Activated CD4-positive, alpha-beta T cell treated with anti-CD3 and anti-CD28 coated beads, Interleukin-2, amount 10 ng/mL, durations not matched to agents 7 days and 5 days (primary cell): ENCODE data around the gene SACS. TPM values are rescaled to one million over a fixed set of nuclear protein-coding genes. Genes with fewer than 3 reads are reported as not detected.

Experiments
- CTCF ChIA-PET: fragments of 350-600 bp; sonication (Branson Sonifier 250); formaldehyde crosslinking; loops from one replicate; lab custom pipeline; 2021; ENCODE audit warnings: antibody characterized with exemption; lab: Charles Lee
- POLR2A ChIA-PET: fragments of 350-600 bp; sonication (Branson Sonifier 250); formaldehyde crosslinking; loops from one replicate; lab custom pipeline; 2021; ENCODE audit warnings: antibody characterized with exemption; lab: Charles Lee
- DNase-seq: peaks from one replicate; pipeline ENCODE4 v3.0.0-alpha.2; 2020
- H3K27ac Mint-ChIP-seq: one replicate; pipeline ENCODE4 v1.8.0; 2021; ENCODE audit warnings: mild to moderate bottlenecking, moderate library complexity, mixed read lengths
- H3K27me3 Mint-ChIP-seq: one replicate; pipeline ENCODE4 v1.8.0; 2021; ENCODE audit warnings: mixed read lengths
- H3K36me3 Mint-ChIP-seq: one replicate; pipeline ENCODE4 v1.8.0; 2021; ENCODE audit warnings: low read depth, mixed read lengths
- H3K4me1 Mint-ChIP-seq: one replicate; pipeline ENCODE4 v1.8.0; 2021; ENCODE audit warnings: mixed read lengths
- H3K4me3 Mint-ChIP-seq: one replicate; pipeline ENCODE4 v1.8.0; 2021; ENCODE audit warnings: mild to moderate bottlenecking, moderate library complexity, mixed read lengths
- H3K9me3 Mint-ChIP-seq: one replicate; pipeline ENCODE4 v1.8.0; 2021; ENCODE audit warnings: mixed read lengths
- total RNA-seq, 2 experiments: library from RNA; stranded (reverse); gene quantifications; one replicate each; pipeline ENCODE4 v1.2.3, GENCODE V29; 2021

Gene SACS
- total RNA-seq, 2 experiments from 2014 or later: 24.4 to 25.3 TPM

DNA sequence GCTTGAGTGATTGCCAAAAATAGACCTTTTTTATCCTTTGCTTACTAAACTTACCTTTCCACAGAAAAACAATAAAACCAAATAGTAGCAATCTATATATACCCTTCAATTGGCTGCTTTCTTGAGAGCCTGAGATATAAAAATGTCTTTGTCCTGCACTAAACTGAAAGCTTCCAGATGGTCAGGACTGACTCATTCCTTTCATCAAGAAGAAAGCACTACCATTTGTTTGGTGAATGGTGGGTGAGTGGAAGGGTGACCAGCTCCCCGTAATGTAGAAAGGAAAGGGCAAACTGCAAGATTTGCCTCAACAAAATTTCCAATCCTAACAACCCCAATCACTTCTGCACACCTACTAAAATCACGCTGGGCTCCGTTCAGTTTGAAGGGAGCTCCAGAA lies 67.8 kb downstream of the SACS start:
- H3K36me3 Mint-ChIP-seq: peaks cover 68% of the 10 kb centered on the region
- no peak for DNase-seq
- no peaks in the 10 kb centered on the region for H3K9me3 Mint-ChIP-seq
- ChIA-PET POLR2A (no interaction called here), CTCF (interaction anchor here (1.1 kb wide), 1 partner anchor 10 kb away, joined by 3 read pairs; no protein-coding TSS in a partner anchor)
- H3K27me3 Mint-ChIP-seq: no peaks in the 10 kb centered on the region
- H3K27ac Mint-ChIP-seq: no peak overlapping the region
- H3K4me1 Mint-ChIP-seq: no peaks in the 10 kb centered on the region
- H3K4me3 Mint-ChIP-seq: no peak overlapping the region

DNA sequence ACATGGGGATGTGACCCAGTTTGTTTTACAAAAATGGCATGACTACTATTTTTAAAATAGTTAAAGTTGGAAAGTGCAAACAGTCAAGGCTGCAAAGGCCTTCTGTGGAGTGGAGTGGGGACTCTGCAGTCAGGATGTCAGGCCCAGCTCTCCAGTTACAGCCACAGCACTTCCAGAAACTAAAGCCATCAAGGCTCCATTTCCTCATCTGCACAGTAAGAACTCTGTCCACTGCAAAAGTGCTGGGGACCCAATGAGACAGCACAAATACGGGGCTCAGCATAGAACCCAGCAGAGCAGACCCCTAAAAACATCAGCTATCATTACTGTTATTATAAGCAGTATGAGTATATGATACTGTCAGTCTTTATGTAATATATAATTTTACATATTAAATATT lies 73.6 kb downstream of the SACS start:
- H3K4me1 Mint-ChIP-seq: no peaks in the 10 kb centered on the region
- no peaks in the 10 kb centered on the region for H3K9me3 Mint-ChIP-seq
- peaks cover 55% of the 10 kb centered on the region for H3K36me3 Mint-ChIP-seq
- ChIA-PET CTCF (interaction anchor here (1.0 kb wide), 1 partner anchor 14 kb away, joined by 4 read pairs; no protein-coding TSS in a partner anchor), POLR2A (no interaction called here)
- H3K27me3 Mint-ChIP-seq: no peaks in the 10 kb centered on the region
- H3K27ac Mint-ChIP-seq: no peak overlapping the region
- H3K4me3 Mint-ChIP-seq: no peak overlapping the region
- no peak for DNase-seq

DNA sequence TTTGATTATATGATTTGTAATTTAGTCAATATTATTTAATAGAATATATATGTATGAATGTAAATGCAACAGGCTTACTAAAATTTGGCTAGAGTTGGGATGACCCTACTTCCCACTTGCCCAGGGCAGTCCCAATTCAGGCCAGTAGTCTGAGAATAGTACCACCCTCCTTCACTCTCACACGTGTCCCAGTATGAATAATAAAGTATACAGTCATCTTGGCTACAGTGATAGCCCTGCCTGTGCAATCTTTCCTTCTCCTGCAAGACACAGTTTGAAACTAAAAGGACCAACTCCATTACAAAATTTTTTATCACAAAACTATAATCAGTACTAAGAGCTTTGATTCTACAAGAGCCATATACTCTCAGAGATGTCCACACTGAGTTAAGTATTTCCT lies 76.2 kb downstream of the SACS start:
- POLR2A ChIA-PET: no interaction called here
- H3K4me1 Mint-ChIP-seq: no peaks in the 10 kb centered on the region

DNA sequence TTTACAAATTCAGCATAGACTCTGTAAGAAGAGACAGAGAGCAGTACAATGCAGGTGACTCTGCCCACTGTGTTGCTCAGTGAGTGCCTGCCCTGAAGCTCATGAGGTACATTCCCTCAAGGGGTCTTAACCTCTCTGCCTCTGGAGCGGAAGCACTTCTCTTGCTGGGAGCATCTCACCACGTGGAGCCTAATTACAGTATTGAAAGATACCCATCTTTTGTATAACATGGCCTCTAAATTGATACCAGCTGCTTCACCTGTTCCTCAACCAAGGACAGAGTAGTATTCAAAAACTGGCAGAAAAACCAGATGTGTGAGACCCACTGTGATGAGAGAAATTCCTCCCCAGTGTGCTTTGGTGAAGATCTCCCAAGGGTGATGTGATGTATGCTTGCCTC lies 77.1 kb downstream of the SACS start:
- ChIA-PET POLR2A (no interaction called here), CTCF (no interaction called here)
- Mint-ChIP-seq H3K27ac (no peak overlapping the region), H3K4me3 (no peak overlapping the region), H3K27me3 (no peaks in the 10 kb centered on the region), H3K4me1 (no peaks in the 10 kb centered on the region), H3K36me3 (peaks cover 61% of the 10 kb centered on the region), H3K9me3 (no peaks in the 10 kb centered on the region)
- DNase-seq: no peak

More for the DNA sequence above, 76.2 kb downstream of the SACS start:
- Mint-ChIP-seq H3K9me3 (no peaks in the 10 kb centered on the region), H3K36me3 (peaks cover 57% of the 10 kb centered on the region), H3K27ac (no peak overlapping the region), H3K27me3 (no peaks in the 10 kb centered on the region), H3K4me3 (no peak overlapping the region)
- CTCF ChIA-PET: no interaction called here
- no peak for DNase-seq

DNA sequence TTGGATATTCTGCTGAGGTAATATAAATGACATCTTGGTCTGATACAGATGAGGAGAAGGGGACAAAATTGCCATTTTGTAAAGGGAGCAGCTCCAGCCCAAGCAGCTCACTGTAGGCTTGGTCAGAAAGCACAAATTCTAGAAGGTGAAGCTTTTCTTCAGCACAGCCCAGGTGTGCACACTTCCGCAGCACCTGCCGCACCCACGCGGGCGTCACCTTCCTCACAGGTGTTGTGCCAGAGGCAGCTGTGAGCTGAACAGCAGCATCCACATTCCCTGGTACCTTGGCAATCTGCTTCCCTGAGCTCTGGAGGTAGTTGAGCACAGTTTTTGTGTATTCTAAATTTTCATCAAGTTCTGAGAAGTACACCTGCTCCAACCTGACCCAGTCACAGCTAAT lies 79.0 kb downstream of the SACS start:
- no peak for DNase-seq
- Mint-ChIP-seq H3K27ac (no peak overlapping the region), H3K27me3 (no peaks in the 10 kb centered on the region), H3K4me3 (no peak overlapping the region), H3K9me3 (no peaks in the 10 kb centered on the region), H3K36me3 (peaks cover 68% of the 10 kb centered on the region), H3K4me1 (no peaks in the 10 kb centered on the region)
- CTCF ChIA-PET: no interaction called here
- POLR2A ChIA-PET: no interaction called here

DNA sequence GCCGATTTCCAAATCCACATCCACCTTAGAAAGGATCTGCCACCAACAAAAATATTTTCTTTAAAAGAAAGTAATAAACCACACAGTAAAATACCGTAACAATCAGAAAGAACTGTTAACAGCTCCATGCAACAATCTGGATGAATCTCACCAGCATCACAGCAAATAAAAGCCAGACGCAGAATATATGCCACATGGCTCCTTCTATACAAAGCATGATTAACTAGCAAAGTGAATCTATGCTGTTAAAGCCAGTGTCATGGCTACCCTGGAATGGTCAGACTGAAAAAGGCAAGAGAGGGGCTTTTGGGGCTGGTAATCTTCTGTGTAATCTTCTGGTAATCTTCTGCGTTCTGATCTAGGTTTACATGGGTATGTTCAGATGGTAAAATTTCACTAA lies 81.3 kb downstream of the SACS start:
- Mint-ChIP-seq H3K27ac (no peak overlapping the region), H3K9me3 (no peaks in the 10 kb centered on the region), H3K4me3 (no peak overlapping the region), H3K4me1 (no peaks in the 10 kb centered on the region), H3K36me3 (peaks cover 80% of the 10 kb centered on the region), H3K27me3 (no peaks in the 10 kb centered on the region)
- ChIA-PET POLR2A (no interaction called here), CTCF (no interaction called here)
- no peak for DNase-seq

DNA sequence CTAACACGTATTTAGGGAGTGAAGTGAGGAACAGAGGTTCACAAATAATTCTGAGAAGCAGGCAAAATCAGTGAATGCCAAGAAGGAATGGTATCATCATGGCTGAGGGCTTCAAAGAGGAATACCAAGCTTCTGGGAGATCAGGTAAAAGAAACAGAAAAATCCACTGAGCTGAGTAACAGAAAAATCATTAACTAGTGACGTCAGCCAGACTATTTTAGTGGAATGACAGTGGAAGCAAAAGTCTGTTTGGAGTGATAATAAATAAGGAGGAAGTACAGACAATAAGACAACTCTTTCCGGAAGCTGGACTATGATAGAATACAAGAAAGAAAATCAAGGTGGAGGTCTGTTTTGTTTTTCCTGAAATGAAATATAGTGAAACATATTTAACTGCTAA lies 83.5 kb downstream of the SACS start:
- H3K4me1 Mint-ChIP-seq: peaks cover 4% of the 10 kb centered on the region
- H3K4me3 Mint-ChIP-seq: no peak overlapping the region
- CTCF ChIA-PET: interaction anchor here (1.4 kb wide), 1 partner anchor 20 kb away, joined by 4 read pairs; no protein-coding TSS in a partner anchor
- DNase-seq: no peak
- H3K27ac Mint-ChIP-seq: no peak overlapping the region
- no peaks in the 10 kb centered on the region for H3K9me3 Mint-ChIP-seq
- POLR2A ChIA-PET: no interaction called here
- peaks cover 82% of the 10 kb centered on the region for H3K36me3 Mint-ChIP-seq
- no peaks in the 10 kb centered on the region for H3K27me3 Mint-ChIP-seq

DNA sequence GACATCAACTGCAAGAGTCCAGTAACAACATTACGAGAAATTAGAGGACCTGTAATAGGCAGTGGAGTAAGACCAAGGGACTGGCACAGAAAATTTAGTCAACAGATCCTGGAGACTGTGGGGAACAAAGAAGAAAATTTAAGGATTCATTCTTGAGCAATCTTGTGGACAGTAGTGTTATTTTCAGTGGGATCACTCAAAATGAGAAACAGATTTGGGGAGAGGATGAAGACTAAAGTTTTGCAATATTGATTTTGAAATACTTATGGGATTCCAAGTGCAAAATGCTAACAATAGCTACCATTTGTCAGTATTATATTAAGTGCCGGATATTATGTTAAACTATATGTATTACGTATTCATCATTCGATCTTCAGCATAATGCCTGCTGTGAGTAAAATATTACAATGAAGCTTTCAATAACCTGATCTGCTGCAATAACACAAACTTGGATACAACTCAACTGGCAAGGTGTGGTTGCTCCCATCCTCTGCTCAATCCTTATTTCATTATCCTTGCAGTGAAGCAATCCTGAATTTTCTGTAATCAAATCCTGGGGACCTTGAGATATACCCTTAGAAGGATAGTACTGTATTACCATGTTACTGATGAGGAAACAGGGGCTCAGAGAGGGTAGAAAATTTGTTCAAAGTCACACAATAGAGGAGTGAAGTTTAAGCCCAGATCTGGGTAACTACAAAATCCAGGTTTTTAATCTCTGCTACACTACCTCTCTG lies 84.2 kb downstream of the SACS start:
- Mint-ChIP-seq H3K4me1 (peaks cover 4% of the 10 kb centered on the region), H3K4me3 (no peak overlapping the region), H3K27me3 (no peaks in the 10 kb centered on the region), H3K27ac (no peak overlapping the region), H3K9me3 (no peaks in the 10 kb centered on the region), H3K36me3 (peaks cover 80% of the 10 kb centered on the region)
- DNase-seq: no peak
- POLR2A ChIA-PET: no interaction called here
- CTCF ChIA-PET: interaction anchor here (1.4 to 1.8 kb wide), 2 partner anchors 11 to 19 kb away, joined by 3 to 4 read pairs; no protein-coding TSS in a partner anchor

DNA sequence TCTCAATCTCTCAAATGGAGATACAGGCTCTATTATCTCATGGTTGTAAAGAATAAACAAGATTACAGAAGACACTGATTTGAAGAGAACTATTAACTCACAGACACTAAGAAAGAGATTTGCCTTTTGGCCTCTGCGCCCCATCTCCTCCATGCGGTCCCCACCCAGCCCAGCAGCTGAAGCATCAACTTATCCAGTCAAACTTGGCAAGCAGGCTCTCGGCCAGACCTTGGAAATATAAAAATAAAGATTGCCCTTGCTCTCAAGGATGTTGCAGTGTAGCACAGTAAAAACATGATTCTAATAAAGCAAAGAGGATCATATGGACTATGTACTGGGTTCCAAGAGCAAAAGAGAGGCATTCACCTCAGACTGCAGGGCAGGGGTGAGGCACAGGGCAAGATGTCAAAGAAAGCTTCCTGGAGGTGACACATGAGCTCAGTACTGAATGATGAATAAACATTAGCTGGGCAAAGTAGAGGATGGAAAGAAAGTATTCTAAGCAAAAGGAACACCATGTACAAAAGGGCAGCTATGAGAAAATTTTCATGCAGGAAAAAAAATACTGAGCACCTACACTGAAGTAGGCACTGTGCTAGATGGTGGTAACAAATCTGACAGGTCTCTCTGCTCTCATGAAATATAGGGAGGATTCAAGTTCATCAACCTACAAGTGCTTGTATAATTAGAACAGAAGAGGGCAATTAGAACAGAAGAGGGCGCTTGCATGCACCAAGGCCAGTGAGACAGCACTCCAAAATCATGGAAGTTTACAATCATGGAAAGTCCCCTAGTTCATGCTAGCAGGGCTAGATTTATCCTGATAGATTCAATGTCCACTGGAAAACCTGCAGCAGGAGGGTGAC lies 85.0 kb downstream of the SACS start:
- H3K9me3 Mint-ChIP-seq: peaks cover 2% of the 10 kb centered on the region
- DNase-seq: no peak
- ChIA-PET POLR2A (no interaction called here), CTCF (interaction anchor here (1.8 kb wide), 1 partner anchor 10 kb away, joined by 3 read pairs; no protein-coding TSS in a partner anchor)
- H3K4me3 Mint-ChIP-seq: no peak overlapping the region
- H3K27me3 Mint-ChIP-seq: no peaks in the 10 kb centered on the region
- no peak overlapping the region for H3K27ac Mint-ChIP-seq
- H3K4me1 Mint-ChIP-seq: peaks cover 4% of the 10 kb centered on the region
- H3K36me3 Mint-ChIP-seq: peaks cover 83% of the 10 kb centered on the region

DNA sequence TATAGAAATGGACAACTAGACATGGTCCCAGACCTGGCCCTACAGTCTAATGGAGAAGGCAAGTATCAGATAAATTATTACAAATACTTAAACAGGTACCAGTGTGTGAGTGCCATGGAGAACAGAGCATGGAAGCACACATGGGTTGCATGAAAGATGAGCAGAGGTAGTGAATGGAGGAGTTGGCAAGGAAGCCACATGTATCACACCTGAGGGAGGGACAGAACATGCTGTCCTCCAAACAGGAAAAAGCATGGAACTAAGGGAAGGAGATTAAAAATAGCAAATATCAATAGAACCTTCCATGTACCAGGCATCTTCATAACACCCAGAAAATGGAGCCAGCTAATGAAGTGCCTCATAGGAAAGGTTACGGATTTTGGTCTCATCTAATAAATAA lies 85.9 kb downstream of the SACS start:
- no peak for DNase-seq
- Mint-ChIP-seq H3K27me3 (no peaks in the 10 kb centered on the region), H3K4me3 (no peak overlapping the region), H3K9me3 (peaks cover 2% of the 10 kb centered on the region), H3K4me1 (peaks cover 4% of the 10 kb centered on the region), H3K27ac (no peak overlapping the region), H3K36me3 (peaks cover 81% of the 10 kb centered on the region)
- ChIA-PET POLR2A (no interaction called here), CTCF (interaction anchor here (1.8 kb wide), 1 partner anchor 9 kb away, joined by 3 read pairs; no protein-coding TSS in a partner anchor)

DNA sequence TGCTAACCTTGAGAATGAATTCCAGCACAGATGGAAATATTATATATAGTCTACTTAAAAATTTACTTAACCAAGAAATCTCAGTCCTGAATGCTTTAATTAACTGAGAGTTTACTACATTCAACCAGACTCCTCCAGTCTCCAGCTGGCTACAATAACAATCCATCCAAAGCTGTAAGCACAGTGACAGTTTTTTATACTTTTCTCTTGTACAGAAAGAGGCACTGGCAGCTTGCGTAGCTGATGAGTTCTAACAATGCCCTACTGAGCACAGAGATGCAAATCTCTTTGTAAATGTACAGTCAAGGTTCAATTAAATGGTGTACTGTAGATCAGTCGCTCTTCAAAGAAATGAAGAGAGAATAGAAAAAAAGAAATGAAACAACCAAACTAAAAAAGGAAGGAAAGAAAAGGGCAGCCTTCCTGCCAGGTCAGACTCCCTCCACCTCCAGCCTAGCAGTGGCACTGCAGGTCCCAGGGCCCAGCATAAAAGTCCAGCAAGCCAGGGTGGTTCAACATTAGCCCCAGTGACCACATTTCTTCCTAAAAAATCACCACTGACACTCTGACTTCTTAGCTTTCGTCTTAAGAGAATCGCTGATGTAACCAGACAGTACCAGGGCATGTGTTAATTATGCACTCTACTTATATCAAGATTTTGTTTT lies 88.4 kb downstream of the SACS start:
- no peak overlapping the region for H3K4me3 Mint-ChIP-seq
- no peak for DNase-seq
- H3K27me3 Mint-ChIP-seq: no peaks in the 10 kb centered on the region
- ChIA-PET CTCF (interaction anchor here (1.6 kb wide), 1 partner anchor 15 kb away, joined by 4 read pairs; no protein-coding TSS in a partner anchor), POLR2A (no interaction called here)
- H3K4me1 Mint-ChIP-seq: peaks cover 4% of the 10 kb centered on the region
- H3K9me3 Mint-ChIP-seq: peaks cover 9% of the 10 kb centered on the region
- H3K27ac Mint-ChIP-seq: no peak overlapping the region
- H3K36me3 Mint-ChIP-seq: peaks cover 78% of the 10 kb centered on the region

DNA sequence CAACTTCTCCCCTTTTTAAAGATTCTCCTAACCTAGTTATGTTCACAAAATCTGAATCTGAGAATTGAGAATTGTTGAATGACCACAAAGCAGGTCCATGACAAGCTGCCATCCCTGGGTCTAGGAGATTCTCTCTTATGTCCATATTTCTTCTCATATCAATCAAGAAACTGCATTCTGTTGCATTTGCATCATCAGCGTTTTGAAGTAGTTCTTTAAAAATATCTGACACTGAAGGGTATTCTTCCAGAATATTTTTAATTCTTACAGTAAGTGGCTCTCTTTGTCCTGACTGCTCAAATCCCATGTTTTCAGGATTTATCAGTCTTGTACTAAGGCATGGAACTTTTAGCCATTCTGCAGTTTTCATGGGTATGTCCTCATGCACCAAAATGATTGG lies 94.3 kb downstream of the SACS start:
- Mint-ChIP-seq H3K4me1 (no peaks in the 10 kb centered on the region), H3K9me3 (peaks cover 41% of the 10 kb centered on the region), H3K27me3 (no peaks in the 10 kb centered on the region), H3K27ac (no peak overlapping the region), H3K4me3 (no peak overlapping the region), H3K36me3 (peaks cover 66% of the 10 kb centered on the region)
- POLR2A ChIA-PET: no interaction called here
- DNase-seq: no peak
- CTCF ChIA-PET: no interaction called here
